ENCODE measurements around the gene COL20A1. TPM values are rescaled to one million over a fixed set of nuclear protein-coding genes. Genes with fewer than 3 reads are reported as not detected.

COL20A1 gene
- total RNA-seq, 1 experiment from 2014 or later, result 0.23 TPM

DNA sequence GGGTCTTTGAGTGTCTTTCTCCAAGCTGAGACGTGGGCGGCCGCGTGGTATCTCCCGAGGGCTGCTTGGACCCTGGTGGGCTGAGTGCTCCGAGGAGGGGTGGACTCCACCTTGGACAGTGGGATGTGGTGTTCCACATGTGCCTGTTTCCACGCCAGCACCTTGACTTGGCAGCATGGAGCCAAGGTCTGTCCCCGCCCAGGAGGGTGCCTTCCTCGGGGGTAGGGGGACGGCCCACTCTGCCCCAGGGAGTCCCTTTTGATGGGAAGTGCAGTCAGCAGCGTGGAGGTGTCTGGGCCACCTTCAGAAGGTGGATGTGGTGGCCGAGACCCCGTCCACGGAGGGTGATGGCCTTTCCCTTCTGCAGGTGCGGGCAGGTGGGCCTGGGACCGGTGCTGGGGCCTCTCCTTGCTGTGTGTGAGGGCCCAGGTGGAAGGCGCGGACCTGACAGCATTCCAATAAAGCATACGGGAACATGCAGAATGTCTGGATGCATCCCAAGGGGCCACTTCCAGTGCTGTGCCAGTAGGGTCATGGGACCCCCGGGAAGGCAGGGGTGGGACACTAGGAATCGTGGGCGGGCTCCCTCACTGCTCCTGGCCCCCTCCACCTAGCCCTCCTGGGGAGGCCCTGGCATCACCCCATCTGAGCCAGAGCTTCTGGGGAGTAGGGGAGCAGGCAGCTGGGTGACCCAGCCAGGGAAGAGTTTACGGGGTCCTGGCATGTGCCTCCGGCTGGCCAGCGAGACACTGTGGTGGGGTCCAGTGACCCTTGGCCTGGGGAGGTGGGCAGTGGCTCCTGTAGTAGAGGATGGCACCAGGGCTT, 3.5 kb upstream of the COL20A1 start:
- no TSS peak for BruUV-seq (replicated peaks)
- DNase-seq (ENCODE audit: low read depth, low spot score), result no peak
- Histone ChIP-seq H3K4me3 (ENCODE audit: low read depth in 2 of 2, low read length in 2 of 2) (no peak overlapping the region), H3K4me1 (ENCODE audit: control insufficient read depth, insufficient read depth, low read length) (peaks cover 13% of the 10 kb centered on the region), H3K27ac (ENCODE audit: low read length) (no peak overlapping the region), H3K36me3 (ENCODE audit: control insufficient read depth, insufficient read depth, low read length) (no peaks in the 10 kb centered on the region), H3K9me3 (ENCODE audit: control insufficient read depth, insufficient read depth, low read depth, low read length) (no peaks in the 10 kb centered on the region), H3K27me3 (ENCODE audit: control insufficient read depth, insufficient read depth, low read length) (no peaks in the 10 kb centered on the region)
- in situ Hi-C loops (cut with HindIII; ENCODE audit: low pct_unique_long_range_greater_than_20kb, low sequenced_read_pairs) (loop anchor here (25.0 kb wide), 1 partner anchor 98 kb away; no protein-coding TSS in a partner anchor), intact Hi-C loops (cut with micrococcal nuclease; ENCODE audit: unreplicated experiment) (loop anchor here (5.0 kb wide), 1 partner anchor 67 kb away; no protein-coding TSS in a partner anchor)
- ATAC-seq, result no peak
- ChIA-PET POLR2A (no interaction called here), CTCF (no interaction called here)
- TF ChIP-seq POLR2AphosphoS5 (IDR thresholded peaks at IDR 0.05; ENCODE audit: low read depth, low read length) (no peak), TCF7L2 (IDR thresholded peaks at IDR 0.05; ENCODE audit: low read depth, low read length) (no peak), SIN3A (IDR thresholded peaks at IDR 0.05; ENCODE audit: borderline replicate concordance, insufficient read depth, low read depth, low read length) (no peak)
- TF ChIP-seq, protein P1, sequence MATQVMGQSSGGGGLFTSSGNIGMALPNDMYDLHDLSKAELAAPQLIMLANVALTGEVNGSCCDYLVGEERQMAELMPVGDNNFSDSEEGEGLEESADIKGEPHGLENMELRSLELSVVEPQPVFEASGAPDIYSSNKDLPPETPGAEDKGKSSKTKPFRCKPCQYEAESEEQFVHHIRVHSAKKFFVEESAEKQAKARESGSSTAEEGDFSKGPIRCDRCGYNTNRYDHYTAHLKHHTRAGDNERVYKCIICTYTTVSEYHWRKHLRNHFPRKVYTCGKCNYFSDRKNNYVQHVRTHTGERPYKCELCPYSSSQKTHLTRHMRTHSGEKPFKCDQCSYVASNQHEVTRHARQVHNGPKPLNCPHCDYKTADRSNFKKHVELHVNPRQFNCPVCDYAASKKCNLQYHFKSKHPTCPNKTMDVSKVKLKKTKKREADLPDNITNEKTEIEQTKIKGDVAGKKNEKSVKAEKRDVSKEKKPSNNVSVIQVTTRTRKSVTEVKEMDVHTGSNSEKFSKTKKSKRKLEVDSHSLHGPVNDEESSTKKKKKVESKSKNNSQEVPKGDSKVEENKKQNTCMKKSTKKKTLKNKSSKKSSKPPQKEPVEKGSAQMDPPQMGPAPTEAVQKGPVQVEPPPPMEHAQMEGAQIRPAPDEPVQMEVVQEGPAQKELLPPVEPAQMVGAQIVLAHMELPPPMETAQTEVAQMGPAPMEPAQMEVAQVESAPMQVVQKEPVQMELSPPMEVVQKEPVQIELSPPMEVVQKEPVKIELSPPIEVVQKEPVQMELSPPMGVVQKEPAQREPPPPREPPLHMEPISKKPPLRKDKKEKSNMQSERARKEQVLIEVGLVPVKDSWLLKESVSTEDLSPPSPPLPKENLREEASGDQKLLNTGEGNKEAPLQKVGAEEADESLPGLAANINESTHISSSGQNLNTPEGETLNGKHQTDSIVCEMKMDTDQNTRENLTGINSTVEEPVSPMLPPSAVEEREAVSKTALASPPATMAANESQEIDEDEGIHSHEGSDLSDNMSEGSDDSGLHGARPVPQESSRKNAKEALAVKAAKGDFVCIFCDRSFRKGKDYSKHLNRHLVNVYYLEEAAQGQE (IDR thresholded peaks at IDR 0.05; ENCODE audit: insufficient read depth in 1 of 2, low read depth in 2 of 2, low read length in 1 of 2), result no peak
- TF ChIP-seq, protein P2, sequence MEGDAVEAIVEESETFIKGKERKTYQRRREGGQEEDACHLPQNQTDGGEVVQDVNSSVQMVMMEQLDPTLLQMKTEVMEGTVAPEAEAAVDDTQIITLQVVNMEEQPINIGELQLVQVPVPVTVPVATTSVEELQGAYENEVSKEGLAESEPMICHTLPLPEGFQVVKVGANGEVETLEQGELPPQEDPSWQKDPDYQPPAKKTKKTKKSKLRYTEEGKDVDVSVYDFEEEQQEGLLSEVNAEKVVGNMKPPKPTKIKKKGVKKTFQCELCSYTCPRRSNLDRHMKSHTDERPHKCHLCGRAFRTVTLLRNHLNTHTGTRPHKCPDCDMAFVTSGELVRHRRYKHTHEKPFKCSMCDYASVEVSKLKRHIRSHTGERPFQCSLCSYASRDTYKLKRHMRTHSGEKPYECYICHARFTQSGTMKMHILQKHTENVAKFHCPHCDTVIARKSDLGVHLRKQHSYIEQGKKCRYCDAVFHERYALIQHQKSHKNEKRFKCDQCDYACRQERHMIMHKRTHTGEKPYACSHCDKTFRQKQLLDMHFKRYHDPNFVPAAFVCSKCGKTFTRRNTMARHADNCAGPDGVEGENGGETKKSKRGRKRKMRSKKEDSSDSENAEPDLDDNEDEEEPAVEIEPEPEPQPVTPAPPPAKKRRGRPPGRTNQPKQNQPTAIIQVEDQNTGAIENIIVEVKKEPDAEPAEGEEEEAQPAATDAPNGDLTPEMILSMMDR (IDR thresholded peaks at IDR 0.05), result no peak

DNA sequence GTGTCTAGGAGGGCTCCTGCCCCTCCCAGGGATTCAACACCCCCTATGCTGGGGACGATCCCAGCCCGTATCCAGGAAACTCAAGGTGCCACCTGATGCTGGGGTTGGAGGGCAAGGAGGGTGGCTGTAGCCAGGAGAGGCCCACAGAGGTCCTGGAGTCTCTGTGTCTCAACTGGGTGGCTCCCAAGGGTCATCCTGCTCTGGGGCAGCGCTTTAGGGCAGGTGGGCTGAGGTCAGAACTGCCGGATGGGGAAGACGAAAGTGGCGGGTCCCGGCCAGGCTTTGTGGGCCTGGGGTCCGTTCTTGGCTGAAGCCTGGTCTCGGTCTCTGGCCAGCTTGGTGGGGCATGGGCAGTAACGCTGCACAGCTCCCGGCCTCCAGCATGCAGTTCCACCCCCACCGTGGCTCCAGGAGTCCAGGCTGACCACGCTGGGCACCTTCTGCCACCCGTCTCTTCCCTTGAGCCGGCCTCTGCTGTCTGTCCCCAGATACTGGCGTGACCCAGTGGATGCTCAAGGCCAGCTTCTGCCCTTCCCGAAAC, 2.8 kb upstream of the COL20A1 start:
- no peak for DNase-seq (ENCODE audit: low read depth, low spot score)
- ChIA-PET POLR2A (no interaction called here), CTCF (interaction anchor here (2.4 kb wide), 1 partner anchor 66 kb away, joined by 13 read pairs; no protein-coding TSS in a partner anchor)
- H3K4me3 ChIP-seq (ENCODE audit: low read depth in 2 of 2, low read length in 2 of 2), result no peak overlapping the region
- intact Hi-C loops (cut with micrococcal nuclease; ENCODE audit: unreplicated experiment) (loop anchor here (5.0 kb wide), 1 partner anchor 68 kb away; no protein-coding TSS in a partner anchor), in situ Hi-C loops (cut with HindIII; ENCODE audit: low pct_unique_long_range_greater_than_20kb, low sequenced_read_pairs) (loop anchor here (25.0 kb wide), 1 partner anchor 97 kb away; no protein-coding TSS in a partner anchor)
- ATAC-seq, result peak; percentile 8
- H3K27me3 ChIP-seq (ENCODE audit: control insufficient read depth, insufficient read depth, low read length), result no peaks in the 10 kb centered on the region
- no peaks in the 10 kb centered on the region for H3K9me3 ChIP-seq (ENCODE audit: control insufficient read depth, insufficient read depth, low read depth, low read length)
- H3K4me1 ChIP-seq (ENCODE audit: control insufficient read depth, insufficient read depth, low read length), result peaks cover 13% of the 10 kb centered on the region
- no peak overlapping the region for H3K27ac ChIP-seq (ENCODE audit: low read length)
- no TSS peak for BruUV-seq (replicated peaks)
- TF ChIP-seq SIN3A (IDR thresholded peaks at IDR 0.05; ENCODE audit: borderline replicate concordance, insufficient read depth, low read depth, low read length) (no peak), POLR2AphosphoS5 (IDR thresholded peaks at IDR 0.05; ENCODE audit: low read depth, low read length) (peak; percentile 43; the same call in 1 of the 2 replicates)
- H3K36me3 ChIP-seq (ENCODE audit: control insufficient read depth, insufficient read depth, low read length), result no peaks in the 10 kb centered on the region
